HUES64 (cell line): ENCODE results near the gene PSG1. TPM values are rescaled to one million over a fixed set of nuclear protein-coding genes. Genes with fewer than 3 reads are reported as not detected.
"Not testable (repeated sequence)": the region's sequence is repeated elsewhere in the genome, so short reads cannot be mapped to it uniquely, and the experiment has no call there.

Experiments used
- H3K27ac ChIP-seq: 2 replicates; pipeline ENCODE4 v1.7.0; 2013; ENCODE audit warnings: low read depth, low read length, inconsistent platforms
- H3K27me3 ChIP-seq: 2 replicates; pipeline ENCODE4 v1.6.1; 2013; ENCODE audit warnings: mild to moderate bottlenecking, low read length; ENCODE audit not compliant: insufficient read depth
- H3K36me3 ChIP-seq: 2 replicates; pipeline ENCODE4 v1.6.1; 2013; ENCODE audit warnings: mild to moderate bottlenecking, low read length; ENCODE audit not compliant: insufficient read depth
- H3K4me1 ChIP-seq: 2 replicates; pipeline ENCODE4 v1.6.1; 2013; ENCODE audit warnings: mild to moderate bottlenecking, low read length, moderate library complexity; ENCODE audit not compliant: insufficient read depth
- H3K4me3 ChIP-seq: 2 replicates; pipeline ENCODE4 v1.5.1; 2013; ENCODE audit warnings: mild to moderate bottlenecking, low read length, moderate library complexity
- H3K9ac ChIP-seq: 2 replicates; pipeline ENCODE4 v1.6.1; 2013; ENCODE audit warnings: mild to moderate bottlenecking, low read depth, low read length
- H3K9me3 ChIP-seq: 2 replicates; pipeline ENCODE4 v1.6.1; 2013; ENCODE audit warnings: low read depth, low read length; ENCODE audit not compliant: insufficient read depth
- WGBS: fragments of 150-250, 120-280 bp; methylation state at CpG from one replicate; pipeline ENCODE4 v1.1.7; 2013; ENCODE audit warnings: missing lambda C conversion rate; 5-methylcytosine and 5-hydroxymethylcytosine counted together
- polyA plus RNA-seq, 2 experiments: library from polyadenylated mRNA; stranded (reverse); fragments of 50-300 nt; gene quantifications; one replicate each; pipeline ENCODE4 v1.2.3, GENCODE V29; 2013

Gene PSG1
- not detected for polyA plus RNA-seq (2013, experiment 1 of 2)
- not detected for polyA plus RNA-seq (2013, experiment 2 of 2)

- Histone ChIP-seq H3K36me3 (no peaks in the 10 kb centered on the region), H3K4me3 (no peak within 1 kb of the TSS), H3K27me3 (no peaks in the 10 kb centered on the region), H3K9me3 (0 out of 2 replicates have a peak, but pooled peaks cover 4% of the 10 kb centered on the region), H3K27ac (no peak within 1 kb of the TSS), H3K9ac (no peak within 1 kb of the TSS), H3K4me1 (no peaks in the 10 kb centered on the region)
- WGBS: 81% methylated on average over 2 of the region's 2 CpGs
These were observed at the start of gene PSG1 for GRCh38 chr19:42879613-42880012. Gene PSG1, minus strand, starts transcription at chr19:42879713. Its CDS starts 132 bp downstream, at chr19:42879581.

- H3K27me3 ChIP-seq: no peaks in the 10 kb centered on the region
- no peaks in the 10 kb centered on the region for H3K36me3 ChIP-seq
- no peak overlapping the region for H3K4me3 ChIP-seq
- WGBS: 92% methylated on average over 3 of the region's 3 CpGs
- H3K9ac ChIP-seq: no peak overlapping the region
- no peak overlapping the region for H3K27ac ChIP-seq
- H3K9me3 ChIP-seq: 0 out of 2 replicates have a peak, but pooled peaks cover 6% of the 10 kb centered on the region
- no peaks in the 10 kb centered on the region for H3K4me1 ChIP-seq
These were observed 49.4 kb upstream of the PSG1 start for GRCh38 chr19:42928896-42929295.

- 75% methylated on average over 2 of the region's 2 CpGs for WGBS
- H3K4me1 ChIP-seq: no peaks in the 10 kb centered on the region
- H3K9ac ChIP-seq: no peak overlapping the region
- no peaks in the 10 kb centered on the region for H3K36me3 ChIP-seq
- H3K27me3 ChIP-seq: no peaks in the 10 kb centered on the region
- peaks cover 13% of the 10 kb centered on the region; the same call in 1 of the 2 replicates for H3K9me3 ChIP-seq
- H3K4me3 ChIP-seq: no peak overlapping the region
- H3K27ac ChIP-seq: no peak overlapping the region
These were observed 47.3 kb upstream of the PSG1 start for GRCh38 chr19:42926781-42927180.

- H3K27ac ChIP-seq, H3K4me3 ChIP-seq, H3K27me3 ChIP-seq, H3K9ac ChIP-seq, H3K4me1 ChIP-seq, H3K36me3 ChIP-seq: not testable (repeated sequence)
- H3K9me3 ChIP-seq: peaks cover 18% of the 10 kb centered on the region; the same call in 1 of the 2 replicates
- 49% methylated on average over 8 of the region's 9 CpGs for WGBS
These were observed 43.6 kb upstream of the PSG1 start for GRCh38 chr19:42923106-42923505.

- H3K4me3 ChIP-seq, H3K27me3 ChIP-seq, H3K9ac ChIP-seq, H3K27ac ChIP-seq, H3K36me3 ChIP-seq, H3K4me1 ChIP-seq: not testable (repeated sequence)
- peaks cover 14% of the 10 kb centered on the region; the same call in 1 of the 2 replicates for H3K9me3 ChIP-seq
These were observed 41.5 kb upstream of the PSG1 start for GRCh38 chr19:42920971-42921370.

GRCh38 chr19:42919757-42920079, 40.2 kb upstream of the PSG1 start:
- Histone ChIP-seq H3K27ac (no peak overlapping the region), H3K4me3 (no peak overlapping the region), H3K36me3 (no peaks in the 10 kb centered on the region), H3K9me3 (peaks cover 14% of the 10 kb centered on the region; the same call in 1 of the 2 replicates), H3K4me1 (no peaks in the 10 kb centered on the region), H3K27me3 (no peaks in the 10 kb centered on the region), H3K9ac (no peak overlapping the region)
- WGBS: 52% methylated on average over 3 of the region's 3 CpGs

GRCh38 chr19:42919070-42919756, 39.7 kb upstream of the PSG1 start:
- H3K9ac ChIP-seq, H3K27ac ChIP-seq, H3K36me3 ChIP-seq, H3K27me3 ChIP-seq, H3K4me3 ChIP-seq, H3K4me1 ChIP-seq: not testable (repeated sequence)
- WGBS: 85% methylated on average over 26 of the region's 26 CpGs
- H3K9me3 ChIP-seq: peaks cover 14% of the 10 kb centered on the region; the same call in 1 of the 2 replicates

- not testable (repeated sequence) for H3K36me3 ChIP-seq, H3K27me3 ChIP-seq, H3K4me1 ChIP-seq, H3K27ac ChIP-seq, H3K4me3 ChIP-seq, H3K9ac ChIP-seq
- WGBS: 87% methylated on average over 15 of the region's 15 CpGs
- H3K9me3 ChIP-seq: peaks cover 14% of the 10 kb centered on the region; the same call in 1 of the 2 replicates
These were observed 39.0 kb upstream of the PSG1 start for GRCh38 chr19:42918377-42919069.

GRCh38 chr19:42917634-42918033, 38.1 kb upstream of the PSG1 start, which contains the start of gene PSG6:
Gene PSG6, minus strand, starts transcription at chr19:42917894. Its CDS starts 102 bp downstream, at chr19:42917792.
- H3K9me3 ChIP-seq, H3K27me3 ChIP-seq, H3K27ac ChIP-seq, H3K4me3 ChIP-seq, H3K4me1 ChIP-seq, H3K36me3 ChIP-seq, H3K9ac ChIP-seq: not testable (repeated sequence)
- WGBS: 70% methylated on average over 1 of the region's 1 CpG

GRCh38 chr19:42916931-42917330, 37.4 kb upstream of the PSG1 start:
- H3K27me3 ChIP-seq, H3K36me3 ChIP-seq, H3K9ac ChIP-seq, H3K4me1 ChIP-seq, H3K4me3 ChIP-seq, H3K9me3 ChIP-seq, H3K27ac ChIP-seq: not testable (repeated sequence)
- 93% methylated on average over 1 of the region's 1 CpG for WGBS

GRCh38 chr19:42913516-42913915, 34.0 kb upstream of the PSG1 start:
- H3K36me3 ChIP-seq, H3K27ac ChIP-seq, H3K4me1 ChIP-seq, H3K27me3 ChIP-seq, H3K4me3 ChIP-seq, H3K9ac ChIP-seq, H3K9me3 ChIP-seq: not testable (repeated sequence)
- 87% methylated on average over 4 of the region's 5 CpGs for WGBS
